T follicular helper cell (primary cell): ENCODE data around the gene LHPP.

Source experiments
- DNase-seq: peaks from one replicate; pipeline ENCODE4 v3.0.0-alpha.2; 2020; ENCODE audit warnings: low read depth

Gene LHPP

DNA sequence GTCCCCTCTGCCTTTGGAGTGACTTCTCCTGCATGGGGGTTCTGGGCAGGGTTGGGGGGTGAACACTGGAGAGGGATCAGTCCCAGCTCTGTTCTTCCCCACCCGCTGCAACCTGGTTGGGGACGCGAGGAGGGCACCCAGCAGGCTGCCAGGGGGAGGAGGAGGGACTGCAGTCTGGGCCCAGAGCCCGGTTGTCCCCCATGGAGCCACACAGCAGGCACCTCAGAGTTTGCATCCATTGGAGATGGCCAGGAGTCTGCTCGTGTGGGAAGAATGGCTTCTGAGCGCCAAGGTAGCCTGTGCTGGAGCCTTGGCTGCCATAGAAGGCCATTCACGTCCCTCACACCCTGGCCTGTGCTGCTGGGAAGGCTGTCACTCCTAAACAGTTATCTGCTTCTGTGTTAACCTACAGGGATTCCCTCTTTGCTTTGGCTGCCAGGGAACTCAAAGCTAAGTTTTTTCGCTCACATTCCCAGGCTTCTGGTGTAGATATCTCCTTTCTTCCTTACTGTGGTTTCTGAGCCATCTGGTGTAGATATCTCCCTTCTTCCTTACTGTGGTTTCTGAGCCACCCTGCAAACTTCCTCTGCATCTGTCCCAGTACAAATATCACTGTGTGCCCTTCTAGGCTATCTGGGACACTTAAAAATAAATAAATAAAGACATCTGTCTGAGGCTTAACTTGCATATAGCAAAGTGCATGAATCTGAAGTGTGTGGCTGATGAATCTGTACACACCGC is 133.7 kb downstream of the LHPP start:
- no peak for DNase-seq

DNA sequence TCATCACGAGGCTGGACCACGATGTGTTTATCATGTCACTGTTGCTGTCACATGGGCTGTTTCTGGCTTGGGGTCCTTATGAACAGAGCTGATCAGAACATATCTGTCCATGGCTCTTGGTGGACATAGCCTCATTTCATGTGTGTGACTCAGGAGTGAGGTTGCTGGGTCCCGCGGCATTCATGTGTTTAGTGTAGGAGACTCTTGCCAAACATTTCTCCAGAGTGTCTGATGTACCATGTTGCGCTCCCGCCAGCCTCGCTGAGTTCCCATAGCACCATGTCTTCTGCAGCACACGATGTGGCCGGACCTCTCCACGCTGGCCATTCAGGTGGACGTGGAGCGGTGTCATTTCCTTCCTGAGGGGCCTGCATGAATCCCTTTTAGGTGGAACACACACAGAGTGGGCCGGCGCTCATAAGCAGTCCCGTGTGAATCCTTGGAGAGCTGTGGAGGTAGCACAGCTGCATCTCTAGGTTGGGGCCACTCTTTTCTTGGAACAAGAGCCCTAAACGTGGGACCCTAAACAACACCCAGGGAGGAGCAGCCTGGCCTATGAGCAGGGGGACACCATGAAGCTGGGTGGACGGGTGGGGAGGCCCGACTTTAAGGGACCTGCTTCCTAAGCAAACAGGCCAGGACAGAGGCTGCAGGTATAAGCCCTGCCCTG is 134.6 kb downstream of the LHPP start:
- no peak for DNase-seq

DNA sequence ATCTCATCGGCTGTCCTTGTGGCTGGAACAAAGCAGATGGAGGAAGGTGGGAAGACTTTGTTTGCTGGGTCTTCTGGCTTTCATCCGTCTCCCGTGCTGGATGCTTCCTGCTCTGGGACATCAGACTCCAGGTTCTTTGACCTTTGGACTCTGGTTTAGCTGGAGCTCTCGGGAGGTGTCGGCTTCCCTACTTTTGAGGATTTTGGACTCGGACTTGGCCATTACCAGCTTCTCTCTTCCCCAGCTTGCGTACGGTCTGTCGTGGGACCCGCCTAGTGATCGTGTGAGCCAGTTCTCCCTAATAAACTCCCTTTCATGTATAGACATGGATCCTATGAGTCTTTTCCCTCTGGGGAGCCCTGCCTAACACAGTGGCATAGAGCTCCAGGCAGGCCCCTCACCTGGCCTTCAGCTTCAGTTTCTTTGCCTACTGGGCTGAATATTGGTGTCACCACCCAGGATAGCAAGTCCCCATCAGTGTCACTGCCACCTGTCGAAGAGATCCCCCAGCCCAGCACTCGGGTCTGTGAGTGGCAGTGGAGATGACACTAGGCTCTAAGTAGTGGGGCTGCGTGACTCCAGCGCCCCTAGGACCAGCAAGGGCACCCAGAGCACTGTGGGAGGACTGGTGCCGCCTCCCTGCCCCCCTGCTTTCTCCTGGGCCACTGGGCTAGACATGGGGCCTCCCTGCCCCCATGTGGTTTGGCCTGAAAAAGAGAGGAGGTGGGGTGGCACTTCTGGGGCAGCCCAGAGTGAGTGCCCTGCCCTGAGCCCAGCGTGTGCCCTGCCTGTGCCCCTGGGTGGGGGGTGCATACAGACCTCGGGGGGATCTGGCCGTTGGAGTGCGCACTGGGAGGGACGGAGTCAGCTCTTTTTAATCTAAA is 135.6 kb downstream of the LHPP start:
- no peak for DNase-seq

DNA sequence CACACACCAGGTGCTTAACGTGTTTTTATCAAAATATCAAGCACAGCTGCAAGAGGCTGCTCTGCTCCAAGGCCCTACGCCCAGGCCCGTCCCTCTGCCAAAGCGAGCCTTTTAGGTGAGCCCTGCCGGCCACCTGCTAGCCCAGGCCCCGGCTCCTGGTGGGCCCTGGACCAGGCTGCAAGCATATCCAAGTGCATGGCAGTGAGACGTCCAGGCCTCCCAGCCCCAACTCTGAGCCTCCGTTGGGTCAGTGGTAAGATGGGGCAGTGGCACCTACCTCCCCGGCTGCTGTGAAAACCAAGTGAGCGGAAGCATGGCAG is 136.2 kb downstream of the LHPP start:
- no peak for DNase-seq

DNA sequence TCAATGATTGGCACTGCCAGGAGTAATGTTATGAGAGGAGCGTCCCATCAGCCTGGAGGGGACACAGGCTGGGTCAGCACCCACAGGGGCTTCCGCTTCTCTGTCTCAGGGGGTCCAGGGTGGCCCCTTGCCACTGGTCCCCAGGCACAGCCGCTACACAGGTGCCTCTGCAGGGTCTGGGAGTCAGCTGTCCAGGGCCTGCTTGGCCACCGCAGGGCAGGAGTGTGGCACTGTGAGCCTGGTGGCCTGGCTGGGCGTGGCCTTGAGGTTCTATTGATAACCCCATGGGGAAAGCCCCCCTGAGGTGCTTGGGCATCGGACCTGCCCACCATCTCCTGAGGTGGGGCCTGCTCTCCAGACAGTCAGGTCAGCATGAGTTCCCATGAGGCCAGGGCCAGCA is 136.6 kb downstream of the LHPP start:
- DNase-seq, result no peak

DNA sequence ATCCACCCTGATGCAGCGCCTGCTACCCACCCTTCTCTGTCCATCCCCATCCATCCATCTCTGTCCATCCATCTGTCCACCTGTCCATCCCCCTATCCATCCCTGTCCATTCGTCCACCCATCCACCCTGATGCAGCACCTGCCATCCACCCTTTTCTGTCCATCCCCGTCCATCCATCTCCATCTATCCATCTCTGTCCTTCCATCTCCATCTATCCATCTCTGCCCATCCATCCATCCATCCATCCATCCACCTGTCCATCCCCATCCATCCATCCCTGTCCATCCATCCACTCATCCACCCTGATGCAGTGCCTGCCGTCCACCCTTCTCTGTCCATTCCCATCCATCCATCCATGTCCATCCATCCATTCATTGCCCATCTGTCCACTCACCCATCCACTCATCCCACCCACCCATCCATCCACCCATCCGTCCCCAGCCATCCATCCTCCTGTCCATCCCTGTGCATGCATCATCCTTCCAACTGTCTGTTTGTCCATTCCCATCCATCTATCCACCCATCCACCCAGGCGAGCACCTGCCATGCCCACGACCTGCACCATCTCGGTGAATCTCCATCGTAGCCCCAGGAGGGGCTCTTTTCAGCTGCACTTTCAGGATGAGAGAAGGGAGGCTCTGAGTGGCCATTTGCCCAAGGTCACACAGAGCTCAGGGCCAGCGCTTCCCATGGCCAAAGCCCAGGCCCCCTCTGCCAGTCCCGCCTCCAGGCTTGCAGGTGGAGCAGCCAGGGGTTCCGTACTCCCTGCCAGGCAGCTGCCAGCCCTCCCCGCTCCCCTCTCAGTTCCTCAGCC is 137.4 kb downstream of the LHPP start:
- DNase-seq, result no peak

DNA sequence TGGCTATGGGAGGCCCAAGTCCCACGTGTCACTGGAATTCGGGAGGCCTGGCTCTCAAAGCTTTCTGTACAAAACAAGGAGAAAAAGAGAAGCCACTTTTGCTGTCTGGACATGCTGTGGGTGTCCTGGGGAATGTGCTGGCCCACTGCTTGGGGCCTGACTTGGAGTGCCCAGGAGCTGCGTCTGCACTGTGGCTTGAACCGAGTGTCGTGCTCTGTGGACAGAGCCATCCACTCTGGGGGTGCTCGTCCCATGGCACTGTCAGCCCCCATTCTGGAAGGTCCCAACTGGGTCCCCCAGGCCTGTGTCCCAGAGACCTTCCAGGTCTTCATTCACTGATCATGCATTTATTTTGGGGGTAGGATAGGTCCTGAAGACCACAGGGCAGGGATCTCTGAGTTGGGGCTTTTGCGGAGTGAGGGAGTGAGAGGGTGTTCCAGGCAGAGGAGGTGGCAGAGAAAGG is 138.0 kb downstream of the LHPP start:
- no peak for DNase-seq

DNA sequence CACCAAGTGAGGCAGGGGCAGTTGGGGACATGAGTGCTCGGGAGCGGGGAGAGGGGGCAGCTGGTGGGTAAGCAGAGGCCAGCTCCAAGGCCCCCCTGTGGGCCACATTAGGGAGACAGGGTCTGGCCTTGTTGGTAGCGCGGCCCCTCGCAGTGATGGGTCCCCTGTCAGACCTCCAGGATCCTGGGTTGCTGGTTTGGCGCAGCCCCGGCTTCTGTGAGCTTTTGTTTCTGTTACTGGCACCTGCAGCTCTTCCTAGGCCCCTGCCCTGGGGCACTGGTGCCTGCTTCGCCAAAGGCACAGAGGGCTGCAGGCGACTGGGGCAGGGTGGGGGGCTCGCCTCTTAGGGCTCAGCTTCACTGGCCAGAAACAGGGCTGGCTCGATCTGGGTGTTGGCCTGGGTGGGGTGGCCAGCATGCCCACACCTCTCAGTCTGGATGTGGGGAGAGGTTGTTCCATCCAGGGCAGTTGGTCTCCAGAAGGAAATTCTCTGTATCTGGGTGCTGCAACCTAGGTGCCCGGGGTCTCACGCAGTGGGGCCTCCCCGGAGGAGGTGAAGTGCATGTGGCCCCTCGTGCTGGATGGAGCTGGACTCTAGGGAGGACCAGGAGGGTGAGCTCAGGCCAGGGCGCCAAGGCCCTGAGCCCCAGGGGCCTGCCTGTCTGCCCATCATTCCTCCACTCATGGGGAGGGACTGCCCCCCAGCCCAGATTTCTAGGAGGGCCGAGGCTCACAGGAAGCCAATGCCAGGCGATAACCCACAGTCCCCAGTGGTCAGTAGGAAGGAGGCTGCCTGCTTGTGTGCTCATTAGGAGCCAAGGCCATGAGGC is 138.6 kb downstream of the LHPP start:
- no peak for DNase-seq

DNA sequence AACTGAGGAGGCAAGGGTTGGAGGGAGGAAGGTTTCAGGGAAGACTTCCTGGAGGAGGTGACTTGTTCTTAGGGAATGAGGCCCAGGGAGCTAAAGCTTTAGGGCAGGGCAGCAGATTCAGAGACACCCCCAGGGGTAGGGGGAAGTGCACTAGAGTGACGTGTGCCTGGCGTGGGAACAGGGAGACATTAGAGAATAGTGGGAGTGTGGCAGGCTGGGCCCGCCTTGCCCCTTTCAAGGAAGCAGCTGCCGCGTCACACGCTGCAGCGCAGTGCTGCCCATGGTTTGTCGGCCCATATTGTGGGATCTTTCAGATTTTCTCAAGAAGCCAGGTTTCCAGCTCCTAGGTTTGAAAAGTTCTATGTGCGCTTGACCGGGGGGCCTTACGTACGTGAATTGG is 139.4 kb downstream of the LHPP start:
- no peak for DNase-seq

DNA sequence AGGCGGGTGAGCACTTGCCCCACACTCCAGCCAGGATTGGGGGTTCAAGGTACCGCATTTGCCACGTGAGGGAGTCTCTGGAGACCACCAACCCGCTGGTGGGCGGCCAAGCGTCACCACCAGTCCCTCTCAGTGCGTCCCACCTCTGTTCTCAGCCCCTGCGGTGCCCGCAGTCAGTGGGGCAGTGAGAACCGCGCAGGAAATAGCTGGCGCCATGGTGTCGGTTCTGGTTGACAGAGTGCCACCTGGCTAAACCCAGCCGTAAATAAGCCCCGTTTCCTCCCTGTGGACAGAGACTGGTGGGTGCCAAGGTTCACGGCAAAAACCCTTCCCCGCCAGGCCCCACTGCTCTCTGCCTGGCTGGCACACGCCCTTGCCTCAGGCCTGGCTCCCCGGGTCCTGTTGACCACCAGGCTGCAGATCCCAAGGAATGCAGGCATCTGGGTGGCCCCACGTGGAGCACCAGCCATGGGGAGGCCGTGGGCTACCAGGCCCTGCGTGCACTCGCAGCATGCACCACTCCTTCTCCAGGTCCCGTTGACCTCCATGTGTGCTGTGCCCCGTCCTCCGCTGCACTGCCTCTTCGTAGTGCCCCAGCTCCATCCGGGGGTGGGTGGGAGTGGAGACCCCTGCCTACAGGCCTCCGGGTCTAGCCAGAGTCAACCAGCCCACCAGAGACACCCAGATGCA is 140.0 kb downstream of the LHPP start:
- DNase-seq, result no peak

DNA sequence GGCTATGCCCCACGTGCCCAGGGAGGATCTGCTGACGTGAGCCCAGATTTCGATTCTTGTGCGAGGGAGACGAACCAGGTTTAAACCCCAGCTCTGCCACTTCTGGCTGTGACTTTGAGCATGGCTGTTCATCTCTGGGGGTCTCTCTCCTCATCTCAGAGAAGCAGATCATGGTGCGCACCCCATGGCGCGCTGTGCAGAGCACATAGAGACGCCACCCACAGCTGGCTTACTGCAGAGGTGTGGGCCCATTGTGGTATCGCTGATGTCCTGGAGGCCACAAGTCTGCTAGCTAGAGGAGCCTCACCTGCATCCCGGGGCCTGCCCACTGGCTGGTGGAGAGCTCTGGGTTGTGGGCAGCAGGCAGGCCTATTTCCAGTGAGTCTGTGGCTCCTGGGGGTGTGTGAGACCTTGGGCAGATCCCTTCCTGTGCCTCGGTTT is 140.5 kb downstream of the LHPP start:
- no peak for DNase-seq

DNA sequence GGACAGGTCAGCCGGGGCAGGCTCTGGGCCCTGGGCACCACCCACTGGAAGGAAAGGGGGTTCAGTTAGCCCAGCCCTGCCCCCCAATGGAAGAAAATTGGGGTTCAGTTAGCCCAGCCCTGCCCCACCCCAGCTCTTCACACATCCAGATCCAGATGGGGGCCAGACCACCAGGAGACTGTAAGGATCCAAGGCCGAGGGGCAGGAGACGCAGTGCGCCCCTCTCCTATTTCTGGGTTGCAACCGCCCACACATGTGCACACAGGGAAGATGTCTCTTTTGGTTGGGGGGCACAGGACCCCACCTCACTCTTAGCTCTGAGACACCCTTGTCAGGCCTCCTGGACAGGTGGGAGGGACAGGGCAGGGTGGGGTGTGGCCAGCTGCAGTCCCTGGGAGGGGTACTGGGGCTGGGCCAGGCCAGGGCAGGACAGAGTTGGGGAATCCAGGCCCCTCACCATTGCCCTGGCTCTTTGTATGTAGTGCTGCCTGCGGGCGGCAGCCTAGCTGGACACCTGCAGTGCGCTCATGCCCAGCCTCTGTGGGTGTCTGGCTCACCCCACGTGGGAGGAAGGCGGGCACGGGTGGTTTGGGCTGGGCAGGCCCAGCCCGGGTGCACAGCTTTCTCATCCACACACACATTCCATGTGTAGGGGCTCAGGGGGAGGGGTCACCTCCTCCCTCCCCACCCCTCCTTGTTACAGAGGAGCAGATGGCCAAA is 141.2 kb downstream of the LHPP start:
- no peak for DNase-seq

DNA sequence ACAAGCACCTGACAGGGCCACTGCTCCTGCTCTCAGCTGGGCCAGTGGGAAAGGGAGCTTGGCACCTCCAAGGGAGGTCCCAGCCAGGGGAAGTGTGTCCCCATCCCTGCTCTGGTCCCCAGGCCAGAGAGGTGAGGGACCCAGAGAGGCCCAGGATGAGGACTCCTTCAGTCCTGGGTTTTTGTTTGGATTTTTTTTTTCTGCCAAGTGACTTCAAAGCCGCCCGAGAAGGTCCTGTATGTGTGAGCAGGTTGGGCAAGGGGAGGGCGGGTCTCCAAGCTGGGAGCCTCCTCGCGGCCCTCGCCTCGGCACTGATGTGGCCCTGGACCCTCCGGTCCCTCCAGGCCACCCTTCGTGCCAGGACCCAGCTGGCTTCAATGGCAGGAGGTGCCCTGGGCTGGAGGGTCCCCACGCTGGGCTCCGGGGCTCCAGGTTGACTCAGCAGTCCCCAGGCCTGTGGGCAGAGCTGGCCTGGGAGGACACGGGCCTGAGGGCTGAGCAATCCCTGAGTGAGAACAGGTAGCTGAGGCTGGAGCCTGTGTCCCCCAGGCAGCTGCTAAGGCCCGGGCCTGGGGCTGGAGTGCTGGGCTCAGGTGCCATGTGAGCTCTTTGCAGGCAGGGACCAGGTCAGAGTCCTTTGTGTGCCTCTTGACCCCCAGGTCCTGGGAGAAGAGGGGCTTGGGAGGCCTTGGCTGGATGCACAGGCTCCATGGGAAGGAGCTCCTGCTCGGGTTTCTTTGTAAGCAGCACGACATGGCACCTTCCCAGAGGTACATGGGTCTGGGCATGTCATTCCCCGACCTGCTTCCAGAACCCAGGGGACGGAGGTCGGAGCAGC is 142.0 kb downstream of the LHPP start:
- no peak for DNase-seq

DNA sequence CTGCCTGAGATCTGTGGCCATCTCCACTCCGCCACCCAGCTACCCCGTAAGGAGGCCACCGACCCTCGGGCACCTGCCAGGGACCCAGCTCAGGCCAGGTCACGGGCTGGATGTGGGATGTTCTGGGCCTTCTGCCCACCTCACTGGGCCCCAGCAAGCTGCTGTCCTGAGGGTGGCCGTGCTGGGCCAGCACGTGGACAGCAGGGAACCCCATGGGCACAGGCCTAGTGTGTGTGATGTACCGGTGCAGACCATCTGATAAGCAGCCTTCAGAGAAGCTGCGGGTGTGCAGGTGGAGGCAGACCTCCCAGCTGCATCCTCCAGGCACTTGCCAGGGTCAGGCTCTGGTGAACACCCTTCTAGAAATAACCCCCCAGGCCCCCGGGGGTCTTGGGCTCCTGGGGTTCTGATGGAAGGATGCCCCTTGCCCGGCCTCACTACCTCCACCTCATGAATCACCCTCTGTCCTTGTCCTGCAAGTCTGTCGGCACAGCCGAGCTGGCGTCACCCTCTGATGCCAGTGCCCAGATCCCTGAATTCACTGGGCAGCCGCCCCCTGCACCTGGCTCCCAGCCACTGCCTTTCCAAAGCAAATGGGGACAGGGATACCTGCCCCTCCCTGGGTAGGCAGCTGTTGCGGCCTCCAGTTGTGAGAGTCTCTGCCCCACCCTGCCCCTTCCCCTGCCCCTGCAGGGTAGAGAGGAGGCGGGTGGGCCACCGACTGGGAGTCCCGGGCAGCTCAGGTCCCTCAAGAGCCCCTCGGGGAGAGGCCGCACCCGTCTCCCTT is 142.8 kb downstream of the LHPP start:
- DNase-seq, result no peak

DNA sequence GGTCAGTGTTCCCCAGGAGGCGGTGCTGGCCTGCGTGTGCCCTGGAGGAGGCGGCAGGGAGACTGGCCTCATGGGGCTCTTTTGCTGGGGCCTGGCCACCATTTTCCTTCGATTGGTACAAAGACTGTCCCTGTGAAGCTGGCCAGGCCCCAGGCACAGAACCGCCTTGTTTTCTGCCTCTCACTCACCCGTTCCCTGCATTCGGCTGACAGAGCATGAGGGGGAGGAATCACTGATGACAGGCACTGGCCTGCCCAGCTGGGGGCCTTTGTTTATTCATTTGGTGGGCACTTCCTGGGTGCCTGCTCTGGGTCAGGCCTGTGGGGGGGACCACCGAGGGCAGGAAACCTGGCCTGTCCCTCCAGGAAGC is 143.4 kb downstream of the LHPP start:
- DNase-seq, result no peak

DNA sequence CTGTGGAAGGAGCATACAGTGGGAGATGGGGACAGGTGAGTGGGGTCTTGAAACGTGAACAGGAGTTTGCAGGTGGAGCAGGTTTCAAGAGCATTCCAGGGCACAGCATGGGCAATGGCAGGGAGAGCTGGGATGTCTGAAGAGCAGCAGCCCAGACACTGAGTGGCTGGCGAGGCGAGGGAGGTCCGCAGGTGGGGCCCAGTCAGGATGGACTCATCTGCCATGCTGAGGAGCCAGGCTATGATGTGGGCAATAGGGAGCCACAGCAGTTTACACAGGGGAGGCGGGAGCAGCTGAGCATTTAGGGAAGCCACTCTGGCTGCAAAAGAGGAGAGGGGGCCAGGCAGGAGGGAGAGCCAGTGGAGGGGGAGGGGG is 143.8 kb downstream of the LHPP start:
- no peak for DNase-seq

DNA sequence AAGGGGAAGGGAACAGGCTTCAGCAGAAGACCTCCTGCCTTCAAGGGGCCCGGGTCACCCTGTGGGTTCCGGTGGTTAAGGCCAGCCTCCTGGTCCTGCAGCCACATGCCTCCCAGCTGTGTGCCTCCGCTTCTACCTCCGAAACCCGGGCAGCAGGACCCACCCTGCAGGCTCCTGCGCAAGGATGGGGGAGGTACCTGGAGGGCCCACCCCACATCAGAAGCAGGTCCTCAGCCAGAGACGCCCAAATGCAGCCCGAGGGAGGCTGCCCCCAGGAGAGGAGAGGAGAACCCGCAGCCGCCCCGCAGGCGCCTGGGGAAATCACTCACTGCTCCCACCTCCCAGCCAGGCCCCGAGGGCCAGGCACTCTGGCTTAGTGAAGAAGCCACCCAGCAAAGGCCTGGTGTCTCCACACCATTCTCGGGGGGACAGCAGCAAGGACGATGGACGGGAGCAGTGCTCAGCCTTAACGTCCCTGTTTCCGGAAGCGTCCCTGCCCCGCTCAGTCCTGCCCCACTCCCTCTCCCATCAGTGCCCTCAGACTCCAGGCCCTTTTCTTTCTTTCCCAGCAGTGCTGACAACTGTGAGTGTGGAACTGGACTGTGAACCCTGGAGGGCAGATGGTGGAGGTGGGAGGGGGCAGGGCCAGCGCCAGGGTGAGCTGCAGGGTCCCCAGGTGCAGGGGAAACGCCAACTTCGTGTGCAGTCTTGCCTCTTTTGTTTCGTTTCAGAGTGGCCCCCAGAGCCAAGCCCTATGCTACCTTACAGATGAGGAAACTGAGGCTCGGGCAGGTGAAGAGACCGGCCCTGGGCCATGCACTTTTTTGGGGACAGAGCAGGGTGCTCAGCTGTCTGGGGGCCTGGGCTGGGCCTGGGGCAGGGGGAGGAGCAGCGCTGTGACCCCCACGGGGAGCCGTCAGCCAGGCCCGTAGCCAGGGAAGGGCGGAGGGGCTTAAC is 144.5 kb downstream of the LHPP start:
- DNase-seq, result no peak
